GM12878 (cell line): ENCODE measurements around the gene ZNF532. TPM values are rescaled to one million over a fixed set of nuclear protein-coding genes. Genes with fewer than 3 reads are reported as not detected.

ENCODE experiments used
- ATAC-seq: fragments of 200-7000 bp; cut with Tn5 transposase; 3 replicates; pipeline ENCODE4 v1.9.1; 2020; ENCODE audit warnings: mild to moderate bottlenecking, moderate library complexity
- BruUV-seq: library from RNA; stranded (reverse); fragments of 400-500 nt; replicated peaks from 2 replicates; lab custom pipeline; 2021; lab: Mats Ljungman, UMichigan
- CTCF ChIA-PET: fragments of 300-600 bp; sonication (Branson Sonifier 250); formaldehyde crosslinking; extraction: SDS; loops from one replicate; lab custom pipeline; 2021; ENCODE audit warnings: inconsistent platforms; lab: Yijun Ruan, JAX
- POLR2A ChIA-PET: fragments of 350-600 bp; formaldehyde crosslinking; extraction: SDS; loops from one replicate; lab custom pipeline; 2021; ENCODE audit warnings: inconsistent platforms; lab: Charles Lee
- RAD21 ChIA-PET: fragments of 300-600 bp; sonication (Branson Sonifier 250); formaldehyde crosslinking; loops from one replicate; lab custom pipeline; 2023; ENCODE audit warnings: antibody characterized with exemption; ENCODE audit not compliant: unreplicated experiment; lab: Charles Lee
- SMC1A ChIA-PET: fragments of 300-600 bp; sonication (Branson Sonifier 250); formaldehyde crosslinking; loops from one replicate; lab custom pipeline; 2023; ENCODE audit not compliant: unreplicated experiment, uncharacterized antibody; lab: Charles Lee
- DNase-seq: peaks from one replicate; pipeline ENCODE4 v3.0.0-alpha.2; 2011; ENCODE audit warnings: low read depth, low spot score
- FAIRE-seq: peaks from 3 replicates; lab custom pipeline; 2011; peaks lifted over from hg19 to GRCh38; lab: Jason Lieb, UNC
- H2AFZ ChIP-seq: 2 replicates; pipeline ENCODE4 v1.6.0; 2011; ENCODE audit warnings: low read depth, low read length, control low read depth; ENCODE audit not compliant: control insufficient read depth
- H3K27ac ChIP-seq: 2 replicates; pipeline ENCODE4 v1.5.1; 2011; ENCODE audit warnings: control low read depth; ENCODE audit not compliant: control insufficient read depth, insufficient read depth
- H3K27me3 ChIP-seq, 2 experiments: replicated peaks in 1 of 2; 2 replicates each; pipeline versions ENCODE4 v1.6.0 to v1.6.1; 2011; ENCODE audit warnings: low read length in 1 of 2; ENCODE audit not compliant: control insufficient read depth in 2 of 2, insufficient read depth in 2 of 2
- H3K36me3 ChIP-seq, 2 experiments: 2 replicates each; pipeline ENCODE4 v1.5.1; 2011; ENCODE audit warnings: low read length in 1 of 2; ENCODE audit not compliant: control insufficient read depth in 2 of 2, insufficient read depth in 2 of 2
- H3K4me1 ChIP-seq: 2 replicates; pipeline ENCODE4 v1.6.1; 2011; ENCODE audit warnings: mild to moderate bottlenecking, low read length, moderate library complexity, mixed read lengths; ENCODE audit not compliant: control insufficient read depth, insufficient read depth
- H3K4me2 ChIP-seq: 2 replicates; pipeline ENCODE4 v1.6.0; 2011; ENCODE audit warnings: control low read depth; ENCODE audit not compliant: control insufficient read depth, insufficient read depth
- H3K4me3 ChIP-seq: fragments of 200-600 bp; sonication (generic); 2 replicates; pipeline ENCODE4 v1.5.1; 2016
- H3K79me2 ChIP-seq: 2 replicates; pipeline ENCODE4 v1.6.0; 2011; ENCODE audit warnings: low read length; ENCODE audit not compliant: control insufficient read depth, insufficient read depth
- H3K9ac ChIP-seq: 2 replicates; pipeline ENCODE4 v1.8.0; 2011; ENCODE audit warnings: low read length, control low read depth, mixed read lengths; ENCODE audit not compliant: control insufficient read depth, insufficient read depth
- H3K9me3 ChIP-seq: replicated peaks from 3 replicates; pipeline ENCODE4 v1.5.1; 2011; ENCODE audit warnings: mild to moderate bottlenecking, low read length; ENCODE audit not compliant: control insufficient read depth, insufficient read depth
- H4K20me1 ChIP-seq: 2 replicates; pipeline ENCODE4 v1.6.0; 2011; ENCODE audit not compliant: control insufficient read depth, insufficient read depth
- JUND ChIP-seq: IDR thresholded peaks from 2 replicates; pipeline ENCODE4 v1.6.1; 2012; ENCODE audit warnings: low read depth, mild to moderate bottlenecking, low read length, improper control_type of control experiment, moderate library complexity
- MYC ChIP-seq: IDR thresholded peaks from 2 replicates; pipeline ENCODE4 v1.6.1; 2011; ENCODE audit warnings: mild to moderate bottlenecking, low read length, moderate library complexity, inconsistent platforms; ENCODE audit not compliant: insufficient read depth, insufficient replicate concordance, insufficient read length, severe bottlenecking
- NFXL1 ChIP-seq: fragments of 450-650 bp; IDR thresholded peaks from 2 replicates; pipeline ENCODE4 v1.6.1; 2017; ENCODE audit warnings: antibody characterized with exemption, mild to moderate bottlenecking, borderline replicate concordance
- SMAD1 ChIP-seq: fragments of 450-650 bp; IDR thresholded peaks from 2 replicates; pipeline ENCODE4 v1.6.1; 2018; ENCODE audit warnings: mild to moderate bottlenecking, low read depth; ENCODE audit not compliant: partially characterized antibody
- ZZZ3 ChIP-seq: IDR thresholded peaks from 2 replicates; pipeline ENCODE4 v1.6.1; 2011; ENCODE audit warnings: low read depth; ENCODE audit not compliant: control insufficient read depth, insufficient read length
- WGBS: methylation state at CpG from one replicate; pipeline ENCODE4 v1.1.6; 2016; ENCODE audit warnings: low lambda C conversion rate; ENCODE audit not compliant: insufficient replicate concordance, insufficient coverage; ENCODE audit errors: missing lambda C conversion rate; 5-methylcytosine and 5-hydroxymethylcytosine counted together
- in situ Hi-C: fragments of 300-500 bp; cut with MboI; formaldehyde crosslinking; loops from 9 replicates; pipeline ENCODE4 v1.14.3; 2018; ENCODE audit warnings: mixed read lengths
- intact Hi-C: fragments of 100-400 bp; cut with micrococcal nuclease; formaldehyde crosslinking; loops from one replicate; pipeline ENCODE4 v1.14.2; 2022; ENCODE audit not compliant: unreplicated experiment
- polyA plus RNA-seq, 11 experiments: library from polyadenylated mRNA; depleted of rRNA in 4 of 11; unstranded in 6 of 11; stranded (reverse) in 5 of 11; fragments of >200 nt; fragmentation: Nextera tagmentation in 4 of 11; fragmentation: Illumina TruSeq in 1 of 11; extraction: Ambion mirVana in 4 of 11; extraction: Trizol in 1 of 11; gene quantifications; 1 replicate in 1 of 11; 2 replicates in 10 of 11; pipeline versions ENCODE4 v1.2.1 to v1.2.3, GENCODE V29; 2011 to 2016; ENCODE audit warnings: inconsistent platforms in 2 of 11, missing spikeins in 2 of 11, low read depth in 1 of 11
- total RNA-seq, 4 experiments: library from RNA; depleted of rRNA in 3 of 4; stranded (reverse); fragments of >200 nt in 3 of 4; fragmentation: Illumina TruSeq in 1 of 4; extraction: Trizol in 1 of 4; gene quantifications; 2 replicates each; pipeline versions ENCODE4 v1.2.1 to v1.2.3, GENCODE V29; 2013 to 2021
- TF ChIP-seq, protein P1 (sequence below): IDR thresholded peaks from 2 replicates; pipeline ENCODE4 v1.6.1; 2011; ENCODE audit warnings: borderline replicate concordance, low read depth, mild to moderate bottlenecking, moderate library complexity, mixed read lengths, low read length; ENCODE audit not compliant: insufficient read depth; ENCODE audit errors: extremely low read length
- TF ChIP-seq, protein P2 (sequence below): fragments of 450-650 bp; IDR thresholded peaks from 2 replicates; pipeline ENCODE4 v1.6.1; 2017; ENCODE audit warnings: low read depth, mild to moderate bottlenecking, moderate library complexity
- TF ChIP-seq, protein P3 (sequence below): fragments of 450-650 bp; IDR thresholded peaks from 2 replicates; pipeline ENCODE4 v1.6.1; 2017; ENCODE audit warnings: mild to moderate bottlenecking, moderate library complexity
- TF ChIP-seq, protein P4 (sequence below): IDR thresholded peaks from 2 replicates; pipeline ENCODE4 v1.6.1; 2012; ENCODE audit warnings: low read depth, low read length, improper control_type of control experiment
- TF ChIP-seq, protein P5 (sequence below): IDR thresholded peaks from 2 replicates; pipeline ENCODE4 v1.6.1; 2011; ENCODE audit warnings: low read depth, mild to moderate bottlenecking, low read length, moderate library complexity, borderline replicate concordance; ENCODE audit errors: extremely low read depth

The ZNF532 gene
- total and polyA plus RNA-seq, 10 of the 15 experiments (the other 5 are each of a cell fraction or from before 2014, with no cell fraction given) = 0.44 to 3.4 (median 1.4) TPM

DNA sequence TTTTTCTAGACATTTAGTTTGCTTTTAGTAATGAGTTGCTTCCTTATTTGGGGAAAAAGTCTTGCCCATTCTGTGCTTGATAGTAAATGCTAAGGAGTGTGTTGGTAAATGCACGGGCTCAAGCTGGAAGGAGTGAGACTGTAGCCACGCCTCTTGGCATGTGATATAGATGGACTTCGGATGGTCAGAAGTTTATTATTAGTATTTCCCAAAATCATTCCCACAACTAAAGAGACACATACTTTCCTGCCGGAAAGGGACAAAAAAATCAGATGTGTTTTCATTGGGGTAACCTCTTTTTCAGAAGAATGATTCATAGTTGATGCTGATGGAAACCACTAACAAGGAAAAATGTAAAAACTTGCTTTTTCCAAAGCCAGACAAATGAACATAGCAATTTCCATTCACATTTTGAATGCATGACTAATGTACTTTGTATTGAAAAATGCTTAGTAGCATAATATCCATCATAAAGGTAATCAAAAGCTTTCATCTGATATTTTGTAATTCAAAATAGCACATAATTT, 133.2 kb downstream of the ZNF532 start:
- RAD21 ChIA-PET = no interaction called here
- H3K4me1 ChIP-seq = peaks cover 6% of the 10 kb centered on the region; the same call in 1 of the 2 replicates
- no TSS peak for BruUV-seq
- no peaks in the 10 kb centered on the region for H4K20me1 ChIP-seq
- in situ Hi-C loops = loop anchor here (25.0 kb wide), 1 partner anchor 889 kb away; the partner anchor contains the start of gene PMAIP1
- WGBS = 84% methylated on average over 4 of the region's 4 CpGs
- no peak for DNase-seq
- CTCF ChIA-PET = no interaction called here
- H3K9me3 ChIP-seq = no peaks in the 10 kb centered on the region
- H3K4me3 ChIP-seq = no peak overlapping the region
- FAIRE-seq = no peak
- no peak overlapping the region for H3K27ac ChIP-seq
- no peak for ATAC-seq
- H3K36me3 ChIP-seq = no peaks in the 10 kb centered on the region
- POLR2A ChIA-PET = no interaction called here
- no peak overlapping the region for H3K9ac ChIP-seq
- SMC1A ChIA-PET = interaction anchor here (0.7 kb wide), 1 partner anchor 10 kb away, joined by 4 read pairs; no protein-coding TSS in a partner anchor
- no peaks in the 10 kb centered on the region for H3K79me2 ChIP-seq
- intact Hi-C loops = no loop called here
- H3K27me3 ChIP-seq = no peaks in the 10 kb centered on the region
- no peak overlapping the region for H2AFZ ChIP-seq
- no peak overlapping the region for H3K4me2 ChIP-seq
- TF ChIP-seq, protein P1, sequence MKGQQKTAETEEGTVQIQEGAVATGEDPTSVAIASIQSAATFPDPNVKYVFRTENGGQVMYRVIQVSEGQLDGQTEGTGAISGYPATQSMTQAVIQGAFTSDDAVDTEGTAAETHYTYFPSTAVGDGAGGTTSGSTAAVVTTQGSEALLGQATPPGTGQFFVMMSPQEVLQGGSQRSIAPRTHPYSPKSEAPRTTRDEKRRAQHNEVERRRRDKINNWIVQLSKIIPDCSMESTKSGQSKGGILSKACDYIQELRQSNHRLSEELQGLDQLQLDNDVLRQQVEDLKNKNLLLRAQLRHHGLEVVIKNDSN = no peak
- TF ChIP-seq, protein P2, sequence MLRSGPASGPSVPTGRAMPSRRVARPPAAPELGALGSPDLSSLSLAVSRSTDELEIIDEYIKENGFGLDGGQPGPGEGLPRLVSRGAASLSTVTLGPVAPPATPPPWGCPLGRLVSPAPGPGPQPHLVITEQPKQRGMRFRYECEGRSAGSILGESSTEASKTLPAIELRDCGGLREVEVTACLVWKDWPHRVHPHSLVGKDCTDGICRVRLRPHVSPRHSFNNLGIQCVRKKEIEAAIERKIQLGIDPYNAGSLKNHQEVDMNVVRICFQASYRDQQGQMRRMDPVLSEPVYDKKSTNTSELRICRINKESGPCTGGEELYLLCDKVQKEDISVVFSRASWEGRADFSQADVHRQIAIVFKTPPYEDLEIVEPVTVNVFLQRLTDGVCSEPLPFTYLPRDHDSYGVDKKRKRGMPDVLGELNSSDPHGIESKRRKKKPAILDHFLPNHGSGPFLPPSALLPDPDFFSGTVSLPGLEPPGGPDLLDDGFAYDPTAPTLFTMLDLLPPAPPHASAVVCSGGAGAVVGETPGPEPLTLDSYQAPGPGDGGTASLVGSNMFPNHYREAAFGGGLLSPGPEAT = no peak
- TF ChIP-seq JUND (no peak), MYC (no peak), SMAD1 (no peak), NFXL1 (no peak), ZZZ3 (no peak)
- TF ChIP-seq, protein P3, sequence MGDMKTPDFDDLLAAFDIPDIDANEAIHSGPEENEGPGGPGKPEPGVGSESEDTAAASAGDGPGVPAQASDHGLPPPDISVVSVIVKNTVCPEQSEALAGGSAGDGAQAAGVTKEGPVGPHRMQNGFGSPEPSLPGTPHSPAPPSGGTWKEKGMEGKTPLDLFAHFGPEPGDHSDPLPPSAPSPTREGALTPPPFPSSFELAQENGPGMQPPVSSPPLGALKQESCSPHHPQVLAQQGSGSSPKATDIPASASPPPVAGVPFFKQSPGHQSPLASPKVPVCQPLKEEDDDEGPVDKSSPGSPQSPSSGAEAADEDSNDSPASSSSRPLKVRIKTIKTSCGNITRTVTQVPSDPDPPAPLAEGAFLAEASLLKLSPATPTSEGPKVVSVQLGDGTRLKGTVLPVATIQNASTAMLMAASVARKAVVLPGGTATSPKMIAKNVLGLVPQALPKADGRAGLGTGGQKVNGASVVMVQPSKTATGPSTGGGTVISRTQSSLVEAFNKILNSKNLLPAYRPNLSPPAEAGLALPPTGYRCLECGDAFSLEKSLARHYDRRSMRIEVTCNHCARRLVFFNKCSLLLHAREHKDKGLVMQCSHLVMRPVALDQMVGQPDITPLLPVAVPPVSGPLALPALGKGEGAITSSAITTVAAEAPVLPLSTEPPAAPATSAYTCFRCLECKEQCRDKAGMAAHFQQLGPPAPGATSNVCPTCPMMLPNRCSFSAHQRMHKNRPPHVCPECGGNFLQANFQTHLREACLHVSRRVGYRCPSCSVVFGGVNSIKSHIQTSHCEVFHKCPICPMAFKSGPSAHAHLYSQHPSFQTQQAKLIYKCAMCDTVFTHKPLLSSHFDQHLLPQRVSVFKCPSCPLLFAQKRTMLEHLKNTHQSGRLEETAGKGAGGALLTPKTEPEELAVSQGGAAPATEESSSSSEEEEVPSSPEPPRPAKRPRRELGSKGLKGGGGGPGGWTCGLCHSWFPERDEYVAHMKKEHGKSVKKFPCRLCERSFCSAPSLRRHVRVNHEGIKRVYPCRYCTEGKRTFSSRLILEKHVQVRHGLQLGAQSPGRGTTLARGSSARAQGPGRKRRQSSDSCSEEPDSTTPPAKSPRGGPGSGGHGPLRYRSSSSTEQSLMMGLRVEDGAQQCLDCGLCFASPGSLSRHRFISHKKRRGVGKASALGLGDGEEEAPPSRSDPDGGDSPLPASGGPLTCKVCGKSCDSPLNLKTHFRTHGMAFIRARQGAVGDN = no peak
- TF ChIP-seq, protein P4, sequence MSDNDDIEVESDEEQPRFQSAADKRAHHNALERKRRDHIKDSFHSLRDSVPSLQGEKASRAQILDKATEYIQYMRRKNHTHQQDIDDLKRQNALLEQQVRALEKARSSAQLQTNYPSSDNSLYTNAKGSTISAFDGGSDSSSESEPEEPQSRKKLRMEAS = no peak
- TF ChIP-seq, protein P5, sequence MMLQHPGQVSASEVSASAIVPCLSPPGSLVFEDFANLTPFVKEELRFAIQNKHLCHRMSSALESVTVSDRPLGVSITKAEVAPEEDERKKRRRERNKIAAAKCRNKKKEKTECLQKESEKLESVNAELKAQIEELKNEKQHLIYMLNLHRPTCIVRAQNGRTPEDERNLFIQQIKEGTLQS = no peak
